ENCODE results near the gene ADGRL3.

Gene ADGRL3

DNA sequence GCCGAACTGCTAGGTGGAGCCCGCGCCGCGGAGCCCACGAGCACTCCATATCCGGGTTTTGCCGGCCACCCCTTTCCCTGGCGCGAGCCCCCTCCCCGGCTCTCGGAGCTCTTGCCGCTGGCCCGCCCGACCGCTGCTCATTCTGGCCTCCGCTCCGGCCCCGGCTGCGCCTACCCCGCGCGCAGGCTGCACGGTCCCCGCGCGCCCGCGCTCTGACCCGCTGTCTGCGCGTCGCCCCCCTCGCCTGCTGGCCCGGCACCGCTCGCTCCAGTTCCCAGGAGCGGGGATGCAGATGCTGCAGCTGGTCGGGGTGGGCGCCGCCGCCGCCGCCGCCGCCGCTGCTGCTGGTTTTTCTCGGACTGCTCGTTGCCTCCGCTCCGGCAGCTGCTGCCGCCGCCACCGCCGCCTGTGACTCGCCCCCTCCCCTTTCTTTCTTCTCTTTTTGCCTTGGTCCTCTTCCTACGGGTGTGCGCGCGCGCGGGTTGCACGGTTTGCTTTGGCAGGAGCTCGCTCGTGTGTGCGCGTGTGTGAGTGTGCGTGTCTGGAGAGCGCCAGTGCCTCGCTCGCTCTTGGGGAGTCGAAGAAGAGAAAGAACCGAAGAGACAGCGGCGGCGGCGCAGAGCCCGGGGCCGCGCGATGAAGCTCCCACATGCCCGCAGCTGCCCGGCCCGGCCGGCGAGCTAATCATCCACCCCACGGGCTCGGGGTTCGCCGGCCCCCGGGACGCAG lies at the start of gene ADGRL3:
TSS of gene ADGRL3 (plus strand) at position 140 of the 729 bp plus-strand sequence.
- no peak for DNase-seq (ENCODE audit: low read depth in 2 of 2)

- DNase-seq (ENCODE audit: low read depth in 2 of 2), result no peak
Observed at GRCh38 chr4:61152433-61152832, 47.7 kb upstream of the ADGRL3 start.

GRCh38 chr4:61160478-61160877 lies 39.6 kb upstream of the ADGRL3 start:
- DNase-seq (ENCODE audit: low read depth in 2 of 2), result no peak

- DNase-seq (ENCODE audit: low read depth in 2 of 2), result no peak
Observed at GRCh38 chr4:61162116-61162515, 38.0 kb upstream of the ADGRL3 start.

DNA sequence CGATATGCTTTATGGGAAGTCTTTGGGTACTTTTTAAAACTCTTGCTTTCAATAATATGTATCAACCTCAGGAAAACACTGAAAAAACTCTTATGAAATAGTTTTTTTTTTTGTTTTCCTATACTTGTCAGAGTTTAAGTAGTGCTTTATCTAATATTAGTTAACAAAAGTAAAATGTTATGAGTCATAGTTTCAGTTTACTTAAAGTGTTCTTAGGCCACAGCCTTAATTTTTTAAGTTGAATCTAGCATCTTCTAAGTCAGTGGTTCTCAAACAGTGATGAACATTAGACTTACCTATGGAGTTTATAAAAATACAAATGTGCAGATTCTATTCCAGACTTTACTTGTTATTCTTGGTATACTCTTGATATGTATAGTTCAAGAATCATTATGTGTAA lies 26.3 kb upstream of the ADGRL3 start:
- DNase-seq (ENCODE audit: low read depth in 2 of 2), result no peak

GRCh38 chr4:61175495-61175894 lies 24.6 kb upstream of the ADGRL3 start:
- no peak for DNase-seq (ENCODE audit: low read depth in 2 of 2)

DNA sequence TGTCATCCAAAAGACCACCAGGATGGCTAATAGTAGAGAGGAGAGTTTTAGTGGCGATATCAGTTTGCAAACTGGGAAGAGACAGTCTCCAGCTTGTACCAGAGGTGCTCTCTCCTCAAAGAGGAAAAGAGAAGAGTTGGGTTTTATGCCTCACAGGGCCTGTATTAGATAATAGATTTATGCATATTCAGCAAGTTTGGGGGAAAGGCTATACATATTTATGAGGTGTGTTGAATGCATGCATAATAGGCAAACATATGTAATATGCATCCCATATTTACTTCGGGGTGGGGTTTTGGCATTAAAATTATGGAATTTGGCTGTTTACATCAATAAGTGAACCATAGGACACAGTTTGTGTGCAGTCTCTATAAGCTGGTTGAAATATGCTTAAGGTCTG lies 22.8 kb upstream of the ADGRL3 start:
- no peak for DNase-seq (ENCODE audit: low read depth in 2 of 2)

- no peak for DNase-seq (ENCODE audit: low read depth in 2 of 2)
Observed at GRCh38 chr4:61180405-61180804, 19.7 kb upstream of the ADGRL3 start.

GRCh38 chr4:61182915-61183314 lies 17.2 kb upstream of the ADGRL3 start:
- DNase-seq (ENCODE audit: low read depth in 2 of 2), result no peak

- DNase-seq (ENCODE audit: low read depth in 2 of 2), result no peak
Observed at GRCh38 chr4:61185288-61185687, 14.8 kb upstream of the ADGRL3 start.

DNA sequence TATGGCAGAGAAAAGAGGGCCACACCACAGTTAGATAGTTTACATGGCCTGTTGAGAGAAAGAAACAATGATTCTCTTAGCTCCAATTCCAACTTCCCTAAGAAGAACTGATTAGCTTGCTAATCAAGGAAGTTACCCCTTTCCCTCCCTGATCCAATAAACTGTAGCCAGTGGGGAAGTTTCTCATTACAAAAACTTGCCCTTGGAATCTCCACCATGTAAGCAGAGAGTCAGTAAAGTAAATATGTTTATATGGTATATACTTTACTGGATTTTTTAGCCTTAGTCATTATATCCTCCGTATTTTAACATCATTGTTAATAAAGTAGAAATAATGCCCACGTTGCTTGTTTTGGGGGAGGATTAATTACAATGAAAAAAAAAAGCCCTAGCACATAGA lies 7.7 kb upstream of the ADGRL3 start:
- DNase-seq (ENCODE audit: low read depth in 2 of 2), result no peak

DNA sequence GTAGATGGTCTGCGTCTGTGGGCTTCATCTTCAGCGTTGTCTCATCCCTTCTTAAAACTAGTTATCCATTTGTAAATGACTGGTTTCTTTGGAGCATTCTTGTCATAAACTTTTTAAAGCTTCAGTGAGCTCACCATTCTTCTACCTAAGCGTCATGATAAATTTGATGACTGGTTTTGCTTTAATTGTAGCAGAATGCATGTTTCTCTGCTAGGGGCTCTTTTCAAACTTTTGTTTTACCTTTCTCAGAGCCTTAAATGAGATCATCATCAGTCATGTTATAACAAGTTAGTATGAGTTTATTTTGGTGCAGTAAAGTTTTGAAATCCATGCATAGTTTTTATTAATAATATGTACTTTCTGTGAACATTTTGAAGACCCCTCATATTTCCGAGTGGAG lies 6.3 kb upstream of the ADGRL3 start:
- no peak for DNase-seq (ENCODE audit: low read depth in 2 of 2)

DNA sequence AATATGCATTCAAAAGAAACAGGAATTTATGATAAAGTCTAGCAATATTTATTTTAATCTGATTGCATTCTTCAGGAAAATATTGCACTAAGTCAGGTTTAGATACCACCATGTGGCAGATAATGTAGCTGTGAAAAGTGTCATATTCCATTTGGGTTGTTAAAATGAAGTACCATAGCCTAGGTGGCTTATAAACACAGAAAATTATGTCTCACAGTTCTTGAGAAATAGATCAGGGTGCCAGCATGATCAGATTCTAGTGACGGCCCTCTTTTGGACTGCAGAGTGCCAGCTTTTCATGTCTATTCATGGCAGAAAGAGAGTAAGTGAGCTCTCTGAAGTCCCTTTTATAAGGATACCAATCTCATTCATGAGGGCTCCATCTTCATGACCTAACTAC lies 5.6 kb upstream of the ADGRL3 start:
- DNase-seq (ENCODE audit: low read depth in 2 of 2), result no peak

- DNase-seq (ENCODE audit: low read depth in 2 of 2), result no peak
Observed at GRCh38 chr4:61195101-61195500, 5.0 kb upstream of the ADGRL3 start.

DNA sequence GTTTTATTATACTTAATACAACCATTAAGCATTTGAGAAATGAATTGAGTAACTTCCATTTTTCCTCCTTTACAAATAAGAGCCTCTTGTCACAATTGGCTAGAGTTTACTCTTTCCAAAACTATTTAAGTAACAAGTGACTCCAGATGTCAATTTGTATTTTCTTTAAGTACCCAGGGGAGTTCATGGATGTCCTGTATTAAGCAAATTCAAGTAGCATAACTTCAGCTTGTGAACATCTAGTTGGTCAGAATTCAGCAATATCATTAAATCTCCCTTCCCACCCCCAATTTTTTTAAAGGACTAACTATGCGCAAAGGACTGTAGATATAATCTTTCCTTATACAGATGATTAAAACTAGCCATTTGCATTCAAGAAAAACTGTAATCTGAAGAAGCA lies 1.4 kb upstream of the ADGRL3 start:
- DNase-seq (ENCODE audit: low read depth in 2 of 2), result no peak

DNA sequence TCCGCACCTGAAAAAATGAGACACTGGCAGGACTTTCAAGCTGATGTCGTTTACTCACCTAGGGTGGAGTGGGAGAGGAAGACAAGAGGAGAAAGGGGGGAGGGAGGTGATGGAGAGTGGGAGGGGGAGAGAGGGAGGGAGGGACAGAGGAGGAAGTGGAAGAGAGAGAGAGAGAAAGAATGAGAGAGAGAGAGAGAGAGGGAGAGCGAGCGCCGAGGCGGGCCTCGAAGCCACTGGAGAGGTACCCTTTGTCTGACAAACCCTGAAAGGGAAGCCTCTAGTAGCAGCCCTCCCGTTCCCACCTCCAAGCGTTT lies 296 bp upstream of the ADGRL3 start:
- DNase-seq (ENCODE audit: low read depth in 2 of 2), result no peak

DNA sequence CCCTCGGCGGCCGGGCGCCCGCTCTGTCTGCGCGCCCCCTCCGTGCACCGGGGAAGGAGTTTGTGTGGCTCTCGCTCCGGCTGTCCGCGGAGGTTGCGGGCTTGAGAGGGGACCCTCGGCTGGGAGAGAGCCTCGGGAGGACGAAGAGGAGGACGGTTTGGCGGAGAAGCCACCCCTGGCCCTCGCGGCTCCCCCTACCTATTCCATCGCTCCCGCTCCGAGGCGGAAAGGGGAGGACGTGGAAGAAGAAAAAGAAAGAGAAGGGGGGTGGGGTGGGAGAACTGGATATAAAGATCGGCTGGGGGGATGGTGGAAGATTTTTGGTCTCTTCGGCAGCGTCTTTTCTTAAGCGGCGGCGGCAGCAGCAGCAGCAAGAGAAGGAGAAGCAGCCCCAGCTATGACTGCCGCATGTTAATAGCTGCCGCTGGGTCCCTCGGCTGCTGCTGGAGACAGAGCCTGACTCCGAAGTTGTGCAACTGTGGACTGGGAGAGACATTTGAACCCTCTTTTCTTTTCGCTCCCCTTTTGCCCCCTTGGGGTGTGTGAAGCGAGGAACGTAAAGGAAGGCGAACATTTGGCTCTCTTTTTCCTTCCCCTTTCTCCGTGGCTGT lies 895 bp downstream of the ADGRL3 start:
- DNase-seq (ENCODE audit: low read depth in 2 of 2), result no peak

DNA sequence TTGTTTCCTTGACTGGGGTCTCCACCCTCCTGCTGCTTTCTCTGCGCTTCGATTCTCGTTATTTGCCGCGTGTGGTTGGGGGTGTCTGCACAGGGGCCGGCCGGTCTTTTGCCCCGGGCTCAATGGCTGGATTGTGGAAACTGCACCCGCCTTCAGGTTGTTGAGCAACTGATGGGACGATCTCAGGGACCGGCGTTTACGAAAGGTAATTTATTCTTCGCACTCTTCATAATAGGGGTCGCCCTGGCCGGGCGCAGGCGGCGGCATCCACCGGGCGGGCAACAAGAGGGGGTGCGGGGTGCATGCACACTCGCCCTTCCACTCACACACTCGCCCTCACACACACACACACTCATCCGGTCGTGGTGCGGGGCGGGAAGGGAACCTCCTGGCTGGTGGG lies 1.4 kb downstream of the ADGRL3 start:
- no peak for DNase-seq (ENCODE audit: low read depth in 2 of 2)

- no peak for DNase-seq (ENCODE audit: low read depth in 2 of 2)
Observed at GRCh38 chr4:61201961-61202637, 2.0 kb downstream of the ADGRL3 start.

DNA sequence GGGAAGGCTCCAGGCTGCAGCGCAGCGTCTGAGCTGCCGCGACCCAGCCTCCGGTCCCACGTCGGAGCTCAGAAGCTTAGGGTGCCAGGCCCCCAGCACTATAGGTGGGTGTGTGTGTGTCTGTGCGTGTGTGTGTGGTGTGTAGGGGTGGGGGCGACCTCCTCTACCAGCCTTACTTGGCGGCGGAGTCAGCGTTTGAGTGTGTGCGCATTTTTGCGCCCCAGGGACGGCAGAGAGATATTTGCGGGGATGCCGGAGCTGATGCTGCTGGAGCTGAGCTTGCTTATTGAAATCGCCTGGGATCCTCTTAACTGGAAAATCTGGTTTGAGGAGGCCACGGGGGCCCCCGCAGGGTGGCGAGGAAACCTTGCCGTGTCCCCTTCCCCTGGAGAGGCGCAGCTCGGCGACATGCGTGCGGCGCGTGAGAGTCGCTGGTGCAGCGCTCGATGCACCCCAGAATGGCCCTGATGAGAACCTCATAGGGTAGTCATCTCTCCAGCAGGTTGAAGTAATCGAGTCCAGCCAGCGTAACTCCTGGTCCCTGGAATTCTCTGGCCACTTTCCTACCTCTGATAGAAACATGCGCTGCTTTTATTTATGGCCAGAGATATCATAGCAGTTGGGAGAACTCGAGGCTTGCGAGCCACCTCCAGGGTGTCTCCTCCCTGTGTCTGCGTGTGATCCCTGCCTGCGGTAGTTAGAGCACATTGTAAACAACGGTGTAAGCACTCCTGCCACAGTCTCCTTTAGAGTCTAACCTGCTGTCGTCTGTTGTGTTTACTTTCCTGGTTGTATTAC lies 2.7 kb downstream of the ADGRL3 start:
- no peak for DNase-seq (ENCODE audit: low read depth in 2 of 2)

DNA sequence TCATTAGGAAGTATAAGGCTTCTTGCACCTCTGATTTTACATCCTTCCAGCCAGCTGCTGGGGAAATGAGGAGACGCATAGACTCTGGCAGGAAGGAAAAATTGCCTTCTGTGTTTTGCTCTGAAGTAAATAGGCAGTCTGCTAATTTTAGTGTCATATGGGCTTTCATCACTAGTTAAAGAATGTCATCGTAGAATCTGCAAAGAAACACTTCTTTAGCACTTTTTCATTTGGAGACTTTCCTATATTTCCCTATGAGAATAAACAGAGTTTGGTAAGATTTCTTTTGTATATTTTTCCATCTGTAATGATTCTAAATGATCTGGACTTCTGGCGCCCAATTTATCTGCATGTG lies 3.3 kb downstream of the ADGRL3 start:
- no peak for DNase-seq (ENCODE audit: low read depth in 2 of 2)

- no peak for DNase-seq (ENCODE audit: low read depth in 2 of 2)
Observed at GRCh38 chr4:61204353-61205060, 4.4 kb downstream of the ADGRL3 start.

Measured in stimulated activated CD4-positive, alpha-beta T cell treated with anti-CD3 and anti-CD28 coated beads, Interleukin-12 subunit alpha, Interleukin-12 subunit beta, amount 100 ng/mL, for 24 hours (primary cell).